HG03097 (cell line): ENCODE measurements around the gene PSMB4.
"Not testable (repeated sequence)": the region's sequence is repeated elsewhere in the genome, so short reads cannot be mapped to it uniquely, and the experiment has no call there.

Experiments
- ATAC-seq: cut with Tn5 transposase; IDR thresholded peaks from one replicate; pipeline ENCODE4 v1.9.1; 2021; ENCODE audit not compliant: unreplicated experiment, low FRiP score

The PSMB4 gene

GRCh38 chr1:151435174-151435573 is 35.8 kb downstream of the PSMB4 start:
- no peak for ATAC-seq

GRCh38 chr1:151436985-151437384 is 37.6 kb downstream of the PSMB4 start:
- ATAC-seq, result no peak

GRCh38 chr1:151437396-151437795 is 38.0 kb downstream of the PSMB4 start:
- ATAC-seq, result not testable (repeated sequence)

GRCh38 chr1:151443846-151444782 is 44.7 kb downstream of the PSMB4 start:
- ATAC-seq, result no peak

GRCh38 chr1:151444783-151445177 is 45.4 kb downstream of the PSMB4 start:
- ATAC-seq, result no peak

GRCh38 chr1:151447696-151448095 is 48.3 kb downstream of the PSMB4 start:
- ATAC-seq, result no peak
